SH-SY5Y (cell line): ENCODE results near the gene TMEM140.

ENCODE experiments used
- GATA2 ChIP-seq: IDR thresholded peaks from 2 replicates; pipeline ENCODE4 v1.6.1; 2011; ENCODE audit warnings: mild to moderate bottlenecking, low read depth, low read length
- GATA3 ChIP-seq: IDR thresholded peaks from 2 replicates; pipeline ENCODE4 v1.6.1; 2011; ENCODE audit warnings: low read depth, mild to moderate bottlenecking, low read length, moderate library complexity

TMEM140 gene

DNA sequence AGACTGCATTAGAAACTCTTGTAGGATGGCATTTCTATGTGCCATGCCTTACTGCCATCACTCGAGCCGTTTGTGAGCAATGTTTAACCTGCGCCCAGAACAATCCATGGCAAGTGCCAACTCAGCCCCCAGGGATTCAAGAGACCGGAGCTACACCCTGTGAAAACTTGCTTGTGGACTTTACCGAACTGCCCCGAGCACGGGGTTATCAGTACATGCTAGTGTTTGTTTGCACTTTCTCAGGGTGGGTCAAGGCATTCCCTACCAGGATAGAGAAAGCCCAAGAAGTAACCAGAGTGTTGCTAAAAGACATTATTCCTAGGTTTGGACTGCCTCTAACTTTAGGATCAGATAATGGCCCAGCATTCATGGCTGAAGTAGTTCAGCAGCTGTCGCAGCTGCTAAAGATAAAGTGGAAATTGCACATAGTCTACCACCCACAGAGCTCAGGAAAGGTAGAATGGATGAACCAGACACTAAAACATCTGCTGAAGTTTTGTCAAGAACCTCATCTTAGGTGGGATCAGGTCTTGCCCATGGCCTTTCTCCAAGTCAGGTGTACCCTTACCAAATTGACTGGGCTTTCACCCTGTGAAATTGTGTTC is 31.6 kb downstream of the TMEM140 start:
- TF ChIP-seq GATA3 (no peak), GATA2 (no peak)

DNA sequence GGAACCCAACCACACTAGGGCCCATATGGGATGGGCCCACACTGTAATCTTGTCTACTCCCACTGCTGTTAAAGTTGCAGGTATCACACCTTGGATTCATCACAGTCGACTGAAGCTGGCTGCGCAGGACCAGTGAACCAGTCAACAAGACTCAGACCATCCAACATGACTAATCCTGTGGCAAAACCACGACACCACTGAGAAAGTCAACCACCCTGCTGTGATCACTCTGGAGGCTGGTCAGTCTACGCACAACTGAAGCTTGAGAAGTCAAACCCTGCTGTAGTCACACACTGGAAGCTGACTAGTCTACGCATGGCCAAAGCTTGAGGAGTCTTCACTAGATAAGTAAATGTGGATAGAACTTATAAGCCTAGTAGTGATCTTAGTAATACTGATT is 32.2 kb downstream of the TMEM140 start:
- TF ChIP-seq GATA3 (no peak), GATA2 (no peak)

DNA sequence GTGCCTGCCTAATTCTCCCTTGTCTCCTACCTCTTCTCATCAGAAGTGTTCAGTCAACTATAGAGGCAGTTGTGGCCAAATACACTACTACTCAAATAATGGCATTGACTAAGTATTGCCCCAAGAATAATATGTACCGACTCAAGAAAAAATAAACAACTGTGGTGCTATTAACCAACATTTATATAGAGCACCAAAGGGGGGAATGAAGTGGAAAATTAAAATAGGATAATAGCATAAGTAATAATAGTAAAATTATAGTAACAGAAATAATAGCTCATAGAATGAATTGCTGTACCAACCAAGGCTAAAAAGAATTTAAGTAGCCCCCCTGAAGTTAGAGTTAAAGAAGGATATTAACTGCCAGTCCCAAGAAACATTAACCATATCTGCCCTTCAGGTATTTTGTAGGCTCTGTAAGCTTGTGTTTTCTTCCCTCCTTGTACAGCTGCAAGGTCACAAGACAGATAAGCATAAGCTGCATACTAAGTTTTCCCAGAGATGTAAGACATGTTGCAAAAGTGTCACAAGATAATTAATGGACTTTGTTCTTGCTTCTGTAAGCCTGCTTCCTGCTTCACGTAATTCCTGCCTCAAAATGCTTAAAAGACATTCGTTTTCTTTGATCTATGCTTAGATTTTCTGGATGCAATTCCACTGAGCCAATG is 33.5 kb downstream of the TMEM140 start:
- no peak for TF ChIP-seq GATA3
- no peak for TF ChIP-seq GATA2

DNA sequence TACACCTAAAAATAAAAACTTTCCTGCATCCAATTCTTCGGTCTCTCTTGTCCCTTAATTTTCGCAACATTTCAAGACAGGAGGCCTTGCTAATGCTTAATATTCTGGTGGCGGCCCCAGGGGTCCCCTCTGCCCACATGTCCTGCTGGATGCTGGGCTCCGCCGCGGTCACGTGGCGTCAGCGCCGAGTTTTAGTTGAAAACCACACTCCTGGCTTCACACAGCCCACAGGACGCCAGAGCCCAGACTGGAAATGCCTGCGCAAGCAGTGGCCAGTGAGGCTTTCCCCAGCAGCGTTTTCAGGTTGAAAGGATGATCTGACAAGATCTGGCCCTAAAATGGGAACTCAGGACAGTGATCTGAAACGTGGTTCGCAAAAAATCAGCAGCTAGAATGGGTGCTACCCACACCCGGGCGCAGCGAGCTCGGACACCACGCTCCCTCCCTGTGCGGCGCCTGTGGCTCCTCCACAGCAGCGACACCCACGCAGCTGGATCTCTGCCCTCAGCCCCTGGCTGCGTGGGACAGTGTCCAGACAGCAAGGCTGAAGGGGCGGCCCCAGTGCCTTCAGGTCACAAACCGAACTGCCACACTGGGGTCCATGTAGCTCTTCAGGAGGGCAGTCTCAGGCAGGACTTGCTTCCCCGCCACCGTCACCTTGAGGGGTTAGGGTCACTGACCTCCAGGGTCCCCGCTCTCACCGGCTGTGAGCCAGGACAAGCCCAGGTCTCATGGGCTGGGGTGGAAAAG is 34.2 kb downstream of the TMEM140 start:
- no peak for TF ChIP-seq GATA3

DNA sequence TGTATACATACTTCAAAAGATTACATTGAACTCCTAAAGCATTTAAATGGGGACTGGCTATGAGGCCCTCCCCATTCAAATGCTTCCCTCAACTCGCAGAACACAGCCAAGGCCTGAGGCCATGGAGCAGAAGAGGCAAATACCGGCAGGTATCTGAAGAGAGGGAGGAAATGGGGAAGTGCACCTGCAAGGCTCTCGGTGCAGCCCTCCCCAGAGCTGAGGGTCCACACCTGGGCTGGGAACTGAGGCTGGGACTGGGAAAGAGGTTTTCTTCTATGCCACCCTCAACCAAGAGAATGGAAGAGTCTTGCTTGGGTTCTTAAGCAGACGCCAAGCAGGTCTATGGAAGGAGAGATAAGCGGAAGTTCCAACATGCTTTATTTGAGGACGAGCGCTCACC is 35.6 kb downstream of the TMEM140 start:
- TF ChIP-seq GATA3 = no peak
- TF ChIP-seq GATA2 = no peak

DNA sequence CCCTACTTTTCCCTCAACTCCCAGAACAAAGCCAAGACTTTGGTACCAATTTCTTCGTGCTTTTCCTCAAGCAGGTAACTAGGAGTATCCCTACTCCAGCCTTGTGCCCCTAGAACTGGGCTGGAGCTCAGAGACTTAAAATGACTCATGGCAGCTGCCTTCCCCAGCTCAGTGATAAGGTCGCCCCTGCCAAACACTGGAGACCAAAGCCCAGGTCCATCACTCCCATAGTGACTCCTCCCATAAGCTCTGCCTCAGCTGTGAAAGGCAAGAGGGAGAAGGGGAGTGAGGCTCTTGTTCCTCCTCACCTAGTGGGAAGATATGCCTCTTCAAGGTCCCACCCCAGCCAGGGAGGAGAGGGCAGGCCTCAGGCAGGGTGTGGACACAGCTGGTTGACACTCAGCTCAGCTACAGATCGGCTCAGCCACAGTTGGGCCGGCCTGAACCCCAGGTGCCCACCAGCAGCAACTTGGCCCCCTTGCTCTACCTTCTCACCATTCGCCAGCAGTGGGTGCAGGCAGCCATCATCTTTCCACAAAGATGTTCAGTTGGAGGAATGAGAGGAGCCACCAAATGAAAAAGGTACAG is 36.5 kb downstream of the TMEM140 start:
- TF ChIP-seq GATA3 = no peak
- no peak for TF ChIP-seq GATA2

DNA sequence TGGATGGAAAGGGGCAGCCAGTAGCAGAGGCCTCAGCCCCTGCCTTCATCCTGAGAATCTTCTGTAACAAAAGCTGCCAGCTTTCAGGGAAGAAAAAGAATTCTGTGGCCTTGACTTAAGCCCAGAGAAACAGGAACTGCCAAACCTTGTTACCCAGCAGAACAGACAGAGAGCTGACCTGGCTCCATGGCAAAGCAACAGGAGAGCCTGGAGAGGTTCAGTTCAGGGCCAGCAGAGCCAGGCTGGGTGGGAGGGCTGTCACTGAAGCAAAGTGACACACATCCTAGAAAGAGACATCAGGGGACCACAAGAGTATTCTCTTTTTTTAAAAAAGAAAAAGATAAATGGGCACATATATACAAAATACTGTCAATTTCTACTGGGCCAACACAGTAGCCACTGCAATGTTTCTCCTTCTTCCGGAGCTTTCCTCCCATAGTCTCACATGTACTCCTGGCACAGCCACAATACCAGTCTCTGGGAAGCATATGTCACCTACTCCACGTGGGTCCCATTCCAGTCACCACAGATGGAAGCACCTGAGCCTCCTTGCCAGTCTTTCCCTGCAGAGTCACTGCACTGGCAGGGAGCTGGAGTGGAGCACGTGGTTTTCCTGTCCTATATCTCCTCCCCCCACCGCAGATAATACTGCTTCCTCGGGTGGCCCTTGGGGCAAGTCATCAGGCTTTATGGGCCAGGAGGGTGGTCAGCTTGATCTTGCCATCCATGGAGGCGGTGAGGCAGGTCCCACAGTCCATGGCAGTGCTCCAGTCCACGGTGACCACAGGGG is 37.8 kb downstream of the TMEM140 start:
- TF ChIP-seq GATA3 (no peak), GATA2 (no peak)

DNA sequence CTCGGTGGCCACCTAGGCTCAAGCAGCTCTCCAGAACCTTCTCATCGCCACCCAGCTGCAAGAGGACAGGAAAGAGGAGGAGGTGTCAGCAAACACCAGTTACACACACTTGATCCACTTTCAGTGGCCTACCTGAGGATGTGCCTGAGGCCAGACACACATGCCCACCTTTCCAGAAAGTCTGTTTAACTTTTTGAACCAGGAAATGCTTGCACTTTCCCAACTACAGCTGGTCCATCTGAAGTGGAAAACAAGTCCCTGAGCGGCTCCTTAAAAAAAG is 38.3 kb downstream of the TMEM140 start:
- TF ChIP-seq GATA3 (no peak), GATA2 (no peak)

DNA sequence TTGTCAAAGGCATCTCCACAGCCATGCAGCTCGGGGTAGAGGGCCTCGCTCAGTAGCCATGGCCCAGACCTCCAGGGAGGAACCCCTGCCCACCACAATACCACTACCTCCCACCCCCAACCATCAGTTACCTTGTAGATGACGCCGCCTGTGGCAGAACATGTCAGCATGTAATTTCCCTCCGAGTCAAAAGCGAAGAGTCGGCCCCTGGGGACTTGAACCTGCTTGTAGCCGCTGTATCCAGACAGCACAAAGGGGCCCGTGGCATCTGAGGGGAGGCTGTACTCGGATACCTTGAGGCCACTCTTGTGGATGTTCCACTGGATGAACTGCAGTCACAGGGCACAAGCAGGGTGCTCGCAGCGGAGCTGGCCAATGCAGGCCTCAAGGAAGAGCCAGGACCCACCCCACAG is 39.0 kb downstream of the TMEM140 start:
- no peak for TF ChIP-seq GATA2
- no peak for TF ChIP-seq GATA3

DNA sequence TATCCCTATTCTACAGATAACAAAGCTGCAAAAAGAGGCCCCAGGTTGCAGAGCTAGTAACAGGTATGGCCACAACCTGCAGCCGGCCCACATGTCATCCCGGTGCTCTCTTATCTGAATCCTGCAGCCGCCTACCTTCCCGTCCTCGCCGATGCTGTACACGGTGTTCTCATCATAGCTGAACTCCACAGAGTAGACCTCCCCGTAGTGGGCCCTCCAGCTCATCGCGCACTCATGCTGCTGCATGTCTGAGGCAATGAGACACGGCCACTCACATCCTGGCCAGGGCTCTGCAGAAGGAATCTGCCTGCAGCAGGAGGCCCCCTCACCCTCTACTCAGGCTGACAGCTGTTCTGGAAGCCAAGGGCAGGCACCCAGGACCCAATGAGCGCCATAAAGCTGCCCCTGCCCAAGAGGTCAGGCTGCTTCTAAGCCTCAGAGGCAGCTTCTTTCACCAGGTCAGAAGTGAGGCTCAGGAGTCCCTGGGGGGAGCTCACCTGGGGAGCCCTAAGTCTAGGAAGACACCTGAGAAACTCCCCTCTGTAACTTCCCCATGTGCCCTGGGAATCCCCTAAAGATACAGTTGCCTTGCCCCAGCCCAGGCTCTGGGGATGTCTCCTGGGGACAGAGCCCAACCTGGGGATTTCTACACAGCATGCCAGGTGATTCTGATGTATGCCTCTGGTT is 40.6 kb downstream of the TMEM140 start:
- TF ChIP-seq GATA3 (no peak), GATA2 (no peak)

DNA sequence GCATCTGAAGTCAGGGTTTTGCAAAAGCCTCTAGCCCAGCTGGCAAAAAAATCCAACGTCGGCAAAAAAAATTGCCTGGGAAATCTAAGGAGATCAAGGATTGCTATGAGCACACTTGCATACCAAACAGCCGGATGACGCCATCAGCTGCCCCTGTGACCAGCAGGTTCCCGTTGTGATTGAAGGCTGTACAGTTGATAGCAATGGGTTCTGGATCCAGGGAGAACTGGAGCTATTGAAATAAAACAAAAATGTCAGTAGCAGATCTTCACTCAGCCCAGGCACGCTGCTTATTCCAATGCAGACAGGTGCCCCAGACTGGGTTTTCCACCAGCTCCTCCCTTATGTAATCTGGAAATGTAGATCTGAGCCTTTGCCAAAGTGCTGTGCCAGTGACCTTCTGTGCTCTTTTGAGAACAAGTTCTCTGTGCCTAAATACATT is 41.4 kb downstream of the TMEM140 start:
- TF ChIP-seq GATA3 (no peak), GATA2 (no peak)

DNA sequence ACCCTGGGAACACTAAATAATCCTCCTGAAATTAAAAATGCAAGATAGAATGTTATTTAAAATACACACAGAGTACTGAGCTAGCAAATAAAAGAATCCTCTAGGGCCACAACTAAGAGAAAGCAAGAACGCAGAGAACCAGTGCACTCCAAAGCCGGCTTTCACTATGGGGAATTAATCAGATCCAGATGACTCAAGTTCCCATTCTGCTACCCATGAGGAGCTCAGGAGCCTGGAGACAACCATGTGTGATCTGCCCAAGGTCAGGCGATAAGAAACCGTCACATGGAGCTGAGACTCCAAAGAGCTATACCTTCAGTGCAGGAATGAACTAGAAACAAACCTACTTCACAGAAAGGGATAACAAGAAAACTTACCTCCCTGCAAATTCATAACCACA is 42.1 kb downstream of the TMEM140 start:
- no peak for TF ChIP-seq GATA2
- no peak for TF ChIP-seq GATA3

DNA sequence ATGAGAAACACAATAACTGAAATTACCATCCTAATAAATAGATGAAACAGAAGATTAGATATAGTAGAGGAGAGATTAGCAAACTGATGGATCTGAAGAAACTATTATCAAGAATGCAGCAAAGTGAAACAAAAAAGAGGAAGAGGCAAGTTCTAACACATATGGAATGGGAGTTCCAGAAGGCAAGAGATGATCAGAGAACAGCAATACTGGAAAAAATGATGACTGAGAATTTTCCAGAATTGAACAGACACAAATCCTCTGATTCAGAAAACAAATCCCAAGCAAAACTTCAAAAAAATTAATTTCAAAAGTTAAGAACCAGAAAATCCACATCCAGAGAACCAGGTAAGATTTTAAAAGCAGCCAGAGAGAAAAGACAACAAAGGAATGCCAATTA is 42.8 kb downstream of the TMEM140 start:
- TF ChIP-seq GATA3 = no peak
- TF ChIP-seq GATA2 = no peak

DNA sequence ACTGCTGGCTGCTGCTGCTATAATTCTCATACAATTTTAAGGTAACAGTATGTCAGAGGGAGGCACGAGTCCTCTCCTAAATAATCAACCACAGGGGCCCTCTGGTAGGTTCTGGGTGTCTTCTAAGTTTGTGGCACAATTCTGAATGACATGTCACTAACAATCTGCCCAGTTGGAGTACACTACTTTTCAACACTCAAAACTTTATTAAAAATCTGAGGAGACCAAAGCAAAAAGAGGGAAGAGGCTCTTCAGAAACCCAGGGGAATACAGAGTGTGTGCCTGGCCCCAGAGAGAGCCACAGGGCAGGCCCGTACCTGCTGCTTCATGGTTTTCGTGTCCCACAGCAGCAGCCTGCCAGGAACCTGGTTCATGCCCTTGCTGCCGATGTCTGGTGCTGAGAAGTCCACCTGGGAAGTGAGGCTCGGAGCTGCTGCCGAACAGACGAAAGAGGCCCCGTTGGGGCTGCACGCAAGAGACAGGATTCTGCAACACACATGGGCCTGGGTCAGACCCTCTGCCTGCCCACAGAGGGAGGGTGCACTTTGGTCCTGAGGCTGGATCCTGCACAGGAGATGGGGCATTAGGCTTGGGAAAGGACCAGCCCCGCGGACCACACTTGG is 45.2 kb downstream of the TMEM140 start:
- TF ChIP-seq GATA2 (no peak), GATA3 (no peak)
